Activated CD4-positive, CD25-positive, alpha-beta regulatory T cell (primary cell): ENCODE data around the gene C7orf25.
"Not testable (repeated sequence)": the region's sequence is repeated elsewhere in the genome, so short reads cannot be mapped to it uniquely, and the experiment has no call there.

Experiments used
- DNase-seq, 4 experiments: peaks; one replicate each; lab custom pipeline; 2025; lab: John Stamatoyannopoulos, UW

The C7orf25 gene

GRCh38 chr7:42929449-42929848, 17.6 kb upstream of the C7orf25 start:
- no peak for DNase-seq

GRCh38 chr7:42928754-42929153, 16.9 kb upstream of the C7orf25 start:
- DNase-seq: no peak

DNA sequence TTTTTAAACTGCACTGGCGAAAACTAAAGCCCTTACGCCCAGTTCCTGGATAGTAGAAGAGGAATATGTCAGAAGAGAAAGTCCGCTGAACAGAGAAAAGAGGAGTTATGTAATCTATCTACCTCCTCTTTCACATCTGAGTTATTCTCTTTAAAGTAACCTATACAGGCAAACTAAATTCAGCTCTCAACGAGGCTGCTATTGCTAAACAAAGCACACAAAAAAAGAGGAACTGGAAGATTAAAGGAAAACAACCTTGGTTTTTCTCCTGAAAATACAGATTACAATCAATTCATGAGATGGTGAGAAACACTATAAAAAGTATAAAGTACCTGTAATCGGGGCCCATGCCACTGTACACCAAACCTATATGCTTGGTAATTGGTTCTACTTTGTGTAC, 14.3 kb upstream of the C7orf25 start:
- DNase-seq: no peak

DNA sequence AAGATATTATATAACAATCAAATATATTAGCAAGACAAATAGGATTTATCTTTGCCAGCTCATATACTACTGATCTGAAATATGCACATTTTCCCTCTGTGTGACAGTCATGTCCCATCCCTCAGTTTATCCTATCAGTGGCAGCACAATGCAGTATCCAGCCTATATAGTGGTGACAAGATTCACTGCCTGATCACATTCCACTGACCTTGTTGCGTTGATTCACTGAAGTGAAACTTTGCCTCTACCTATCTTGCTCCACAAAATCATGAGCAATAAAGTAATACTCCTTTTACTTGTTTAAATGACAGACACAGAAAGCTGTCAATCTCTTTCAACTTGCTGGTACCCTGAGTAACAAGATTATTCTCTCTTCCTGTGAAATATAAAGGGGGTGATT, 13.8 kb upstream of the C7orf25 start:
- no peak for DNase-seq

GRCh38 chr7:42924223-42924838, 12.5 kb upstream of the C7orf25 start:
- no peak for DNase-seq

DNA sequence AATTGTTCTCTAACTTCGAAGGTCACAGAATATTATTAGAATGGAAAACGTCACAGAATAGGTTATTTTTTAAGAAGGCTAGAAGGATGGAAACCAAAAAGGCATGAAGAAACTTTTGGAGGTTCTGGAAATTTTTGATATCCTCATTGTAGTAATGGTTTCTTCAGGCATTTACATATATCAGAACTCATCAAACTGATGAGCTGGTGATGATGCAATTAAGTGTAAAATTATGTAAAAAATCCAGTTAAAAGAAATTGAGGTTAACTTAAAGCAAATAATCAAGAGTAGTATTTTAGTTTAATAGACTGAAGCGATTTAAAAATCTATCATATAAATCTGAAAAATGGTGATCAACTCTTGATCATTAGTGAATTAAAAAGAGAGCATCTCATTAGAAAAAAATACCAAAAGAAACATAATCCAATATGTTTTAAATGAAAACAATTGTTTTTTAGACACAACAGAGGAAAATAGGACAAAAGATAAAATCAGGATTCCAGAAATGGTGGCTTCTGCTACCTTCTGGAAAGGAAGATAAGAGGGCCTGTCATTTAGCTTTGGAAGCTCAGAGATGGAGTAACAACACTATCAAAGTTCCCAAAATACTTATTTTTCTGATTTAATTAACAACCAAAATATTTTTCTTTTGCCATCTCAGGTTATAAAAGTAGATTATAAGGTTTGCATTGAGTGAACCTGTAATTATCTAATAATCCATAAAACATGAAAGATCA, 10.3 kb upstream of the C7orf25 start:
- DNase-seq: no peak

DNA sequence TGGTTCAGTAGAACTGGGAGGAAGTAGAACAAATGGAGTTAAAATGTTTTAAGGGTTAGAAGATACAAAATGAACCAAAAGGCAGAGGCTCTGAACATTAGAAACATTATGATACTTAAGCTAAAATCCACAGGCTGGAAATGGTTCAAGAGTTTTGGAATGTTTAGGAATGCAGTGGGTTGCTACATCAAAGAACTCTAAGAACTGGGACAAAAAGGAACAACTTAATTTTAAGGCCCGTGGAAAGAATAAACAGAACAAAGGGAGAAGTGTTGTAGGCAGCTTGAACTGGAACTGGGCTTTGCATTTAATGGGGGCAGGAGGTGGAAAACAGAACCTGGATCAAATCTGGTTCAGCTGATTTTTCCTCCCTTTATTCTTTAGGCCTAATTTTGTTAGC, 3.5 kb upstream of the C7orf25 start:
- DNase-seq: no peak

GRCh38 chr7:42914421-42915045, 2.7 kb upstream of the C7orf25 start:
- no peak for DNase-seq

GRCh38 chr7:42914009-42914408, 2.1 kb upstream of the C7orf25 start:
- DNase-seq: no peak

DNA sequence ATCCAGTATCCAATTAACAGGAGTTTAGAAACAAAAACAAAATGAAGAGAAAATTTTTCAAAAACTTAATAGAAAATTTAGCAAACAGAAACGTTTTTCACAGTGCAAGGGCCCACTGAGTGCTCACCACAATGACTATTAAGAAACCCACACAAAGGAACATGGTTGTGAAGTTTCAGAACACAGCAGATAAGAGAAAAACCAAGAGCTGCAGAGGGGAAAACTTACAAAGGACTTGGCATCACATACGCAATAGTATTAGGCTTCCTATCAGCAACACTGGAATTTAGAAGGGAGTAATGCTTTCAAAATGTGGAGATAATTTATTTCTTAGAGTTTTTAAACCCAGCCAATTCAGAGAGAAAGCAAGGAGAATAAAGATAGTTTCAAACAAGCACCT, 1.7 kb upstream of the C7orf25 start:
- no peak for DNase-seq

- DNase-seq: no peak
Observed at GRCh38 chr7:42910306-42910705, 1.6 kb downstream of the C7orf25 start.

DNA sequence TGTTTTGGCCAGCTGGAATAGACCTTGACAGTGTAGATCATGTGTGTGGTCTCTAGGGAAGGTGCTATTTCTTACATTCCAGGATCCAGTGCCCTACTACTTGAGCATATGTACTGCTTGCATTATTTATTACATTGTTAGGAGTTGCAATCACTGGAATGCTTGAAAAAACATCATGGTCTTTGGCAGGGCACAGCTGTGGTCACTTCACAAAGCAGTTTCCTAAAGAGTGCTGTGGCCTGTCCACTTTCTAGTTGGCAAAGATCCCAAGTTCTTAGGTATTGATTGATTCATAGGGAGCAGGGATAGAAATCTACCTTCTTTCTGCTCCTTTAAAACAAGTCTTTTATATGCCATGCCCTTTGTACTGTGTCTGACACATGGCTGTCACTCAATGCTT, 4.6 kb downstream of the C7orf25 start:
- DNase-seq: no peak

GRCh38 chr7:42906181-42906580, 5.7 kb downstream of the C7orf25 start:
- DNase-seq: no peak

DNA sequence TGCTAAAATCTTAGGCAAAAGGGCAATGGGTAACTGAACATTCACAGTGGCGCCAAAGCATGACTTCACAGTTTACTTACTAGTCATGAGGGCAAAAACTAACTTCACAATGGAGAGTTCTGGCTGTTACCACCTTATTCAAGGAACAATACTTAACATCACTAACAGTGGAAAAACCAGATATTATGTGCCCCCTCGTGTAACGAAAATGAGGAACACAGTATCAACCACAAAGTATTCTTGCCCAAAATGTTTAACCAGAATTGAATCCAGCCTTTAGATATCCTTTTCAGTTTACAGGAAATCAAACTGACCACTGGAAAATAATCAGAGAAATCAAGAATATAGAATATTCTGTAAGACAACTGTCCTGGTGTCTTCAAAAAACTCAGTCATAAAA, 9.5 kb downstream of the C7orf25 start:
- no peak for DNase-seq

DNA sequence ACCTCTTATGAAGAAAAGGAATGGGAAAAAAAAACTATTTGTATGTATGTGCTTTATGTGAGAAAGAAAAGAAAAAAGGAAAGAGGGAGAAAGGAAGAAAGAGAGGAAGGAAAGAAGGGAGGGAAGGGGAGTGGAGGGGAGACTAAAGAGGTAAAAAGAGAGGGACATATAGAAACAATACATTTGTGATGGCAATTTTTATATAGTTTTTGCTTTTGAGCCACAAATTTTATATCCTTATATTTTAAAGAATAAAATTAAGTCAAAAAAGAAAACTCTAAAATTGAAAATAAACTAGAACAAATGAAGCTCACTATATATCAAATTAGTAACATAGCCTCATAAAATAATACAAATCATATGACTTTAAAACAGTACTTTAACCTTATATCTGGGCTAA, 11.0 kb downstream of the C7orf25 start:
- no peak for DNase-seq

DNA sequence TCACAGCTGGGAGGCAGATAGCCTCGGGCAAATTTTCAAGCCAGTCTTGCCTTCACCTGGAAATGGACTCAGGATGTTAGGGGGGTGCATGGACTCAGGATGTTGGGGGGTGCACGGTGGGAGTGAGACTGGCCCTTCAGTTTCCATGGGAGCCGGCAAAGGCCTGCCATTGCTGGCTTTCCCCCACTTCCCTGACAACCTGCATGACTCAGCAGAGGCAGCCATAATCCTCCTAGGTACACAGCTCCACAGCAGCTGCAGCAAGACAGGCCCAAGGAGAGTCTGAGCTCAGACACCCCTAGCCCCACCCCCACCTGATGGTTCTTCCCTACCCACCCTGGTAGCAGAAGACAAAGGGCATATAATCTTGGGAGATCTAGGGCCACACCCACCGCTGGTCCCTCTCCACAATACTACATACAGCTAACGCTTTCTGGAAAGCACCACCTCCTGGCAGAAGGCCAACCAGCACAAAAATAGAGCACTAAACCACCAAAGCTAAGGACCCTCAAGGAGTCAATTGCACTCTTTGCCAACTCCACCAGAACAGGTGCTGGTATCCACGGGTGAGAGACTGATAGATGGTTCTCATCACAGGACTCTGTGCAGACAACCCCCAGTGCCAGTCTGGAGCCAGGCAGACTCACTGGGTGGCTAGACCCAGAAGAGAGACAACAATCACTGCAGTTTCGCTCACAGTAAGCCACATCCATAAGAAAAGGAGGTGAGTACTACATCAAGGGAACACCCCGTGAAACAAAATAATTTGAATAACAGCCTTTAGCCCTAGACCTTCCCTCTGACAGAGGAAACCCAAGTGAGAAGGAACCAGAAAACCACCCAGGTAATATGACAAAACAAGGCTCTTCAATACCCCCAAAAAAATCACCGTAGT, 18.3 kb downstream of the C7orf25 start:
- no peak for DNase-seq

- no peak for DNase-seq
Observed at GRCh38 chr7:42886893-42887505, 24.9 kb downstream of the C7orf25 start.

DNA sequence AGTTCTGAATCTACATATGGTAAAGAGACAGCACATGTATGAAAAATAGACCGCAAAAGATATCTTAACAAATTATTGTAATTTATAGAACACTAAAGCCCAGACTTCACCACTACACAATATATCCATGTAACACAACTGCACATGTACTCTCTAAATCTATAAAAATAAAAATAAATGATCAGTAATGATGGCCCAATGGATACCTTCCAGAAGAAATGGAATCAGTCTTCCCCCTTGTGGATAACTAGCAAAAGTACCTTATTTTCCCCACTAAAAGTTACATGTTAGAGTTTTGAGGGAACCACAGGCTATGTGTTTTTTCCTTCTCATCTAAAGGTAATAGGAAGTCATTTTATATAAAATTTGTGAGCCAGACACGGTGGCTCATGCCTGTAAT, 25.7 kb downstream of the C7orf25 start:
- DNase-seq: no peak

DNA sequence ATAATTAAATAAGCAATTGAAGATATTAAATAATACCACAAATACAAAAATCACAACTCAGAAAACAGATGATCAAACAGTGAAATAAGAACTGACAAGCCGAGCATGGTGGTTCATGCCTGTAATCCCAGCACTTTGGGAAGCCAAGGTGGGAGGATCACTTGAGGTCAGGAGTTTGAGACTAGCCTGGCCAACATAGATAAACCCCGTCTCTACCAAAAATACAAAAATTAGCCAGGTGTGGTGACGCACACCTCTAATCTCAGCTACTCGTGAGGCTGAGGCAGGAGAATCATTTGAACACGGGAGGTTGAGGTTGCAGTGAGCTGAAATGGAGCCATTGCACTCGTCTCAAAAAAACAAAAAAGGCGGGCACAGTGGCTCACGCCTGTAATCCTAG, 26.7 kb downstream of the C7orf25 start:
- DNase-seq: not testable (repeated sequence)

GRCh38 chr7:42883950-42884349, 27.9 kb downstream of the C7orf25 start:
- no peak for DNase-seq

DNA sequence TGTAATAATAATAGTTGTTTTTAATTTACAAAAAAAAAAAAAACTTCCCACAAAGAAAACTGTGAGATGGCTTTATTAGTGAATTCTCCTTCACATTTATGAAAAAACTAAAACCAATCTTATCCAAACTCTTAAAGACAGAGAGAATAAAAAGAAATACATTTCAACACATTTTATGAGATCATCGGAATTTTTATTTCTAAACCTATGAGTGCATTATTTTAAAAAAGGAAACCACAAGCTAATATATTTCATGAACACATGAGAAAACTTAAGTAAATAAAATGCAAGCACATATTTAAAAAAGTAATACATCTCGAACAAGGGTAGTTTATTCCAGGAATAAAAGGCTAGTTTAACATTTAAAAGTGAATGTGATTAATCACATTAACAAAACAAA, 31.5 kb downstream of the C7orf25 start:
- no peak for DNase-seq

DNA sequence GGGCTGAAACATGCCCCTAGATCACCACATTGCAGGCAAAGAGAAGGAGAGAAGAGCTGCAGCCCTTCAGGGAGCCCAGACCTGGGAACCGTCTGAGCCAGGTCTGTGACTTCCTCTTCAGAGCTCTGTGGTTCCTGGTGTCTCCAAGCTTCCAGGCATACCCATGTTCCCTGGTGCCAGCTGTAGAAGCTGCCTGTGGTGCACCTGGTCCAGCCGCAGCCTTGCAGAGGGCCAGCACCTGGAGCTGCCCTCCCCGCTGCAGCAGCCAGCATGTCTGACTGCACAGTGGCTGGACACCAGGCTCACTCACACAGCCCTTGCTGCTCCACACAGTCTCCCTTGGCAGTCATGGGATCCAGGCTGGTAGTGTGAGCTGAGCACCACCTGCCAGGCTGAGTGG, 33.6 kb downstream of the C7orf25 start:
- no peak for DNase-seq
